LNCAP (cell line): ENCODE results near the gene TCIRG1.

Source experiments
- TF ChIP-seq, protein P1 (sequence below): fragments of 450-650 bp; IDR thresholded peaks from 2 replicates; pipeline ENCODE4 v1.5.1; 2017; ENCODE audit warnings: mild to moderate bottlenecking

The TCIRG1 gene

DNA sequence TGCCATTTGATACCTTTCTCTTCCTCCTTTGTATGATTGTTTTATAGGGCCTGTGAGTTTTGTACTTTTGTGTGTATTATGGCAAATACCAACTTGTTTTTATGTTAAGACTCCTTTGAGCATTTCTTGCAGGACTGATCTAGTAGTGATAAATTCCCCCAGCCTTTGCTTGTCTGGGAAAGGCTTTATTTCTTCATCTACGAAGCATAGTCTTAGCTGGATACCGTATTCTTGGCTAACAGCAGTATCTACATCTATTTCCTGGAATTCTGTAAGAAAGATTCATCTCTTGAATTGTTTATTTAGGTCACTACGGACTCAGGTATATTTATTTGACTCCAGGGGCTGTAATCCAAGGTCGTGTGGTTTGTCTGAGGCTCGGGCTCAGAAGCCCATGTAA is 14.3 kb upstream of the TCIRG1 start:
- TF ChIP-seq, protein P1, sequence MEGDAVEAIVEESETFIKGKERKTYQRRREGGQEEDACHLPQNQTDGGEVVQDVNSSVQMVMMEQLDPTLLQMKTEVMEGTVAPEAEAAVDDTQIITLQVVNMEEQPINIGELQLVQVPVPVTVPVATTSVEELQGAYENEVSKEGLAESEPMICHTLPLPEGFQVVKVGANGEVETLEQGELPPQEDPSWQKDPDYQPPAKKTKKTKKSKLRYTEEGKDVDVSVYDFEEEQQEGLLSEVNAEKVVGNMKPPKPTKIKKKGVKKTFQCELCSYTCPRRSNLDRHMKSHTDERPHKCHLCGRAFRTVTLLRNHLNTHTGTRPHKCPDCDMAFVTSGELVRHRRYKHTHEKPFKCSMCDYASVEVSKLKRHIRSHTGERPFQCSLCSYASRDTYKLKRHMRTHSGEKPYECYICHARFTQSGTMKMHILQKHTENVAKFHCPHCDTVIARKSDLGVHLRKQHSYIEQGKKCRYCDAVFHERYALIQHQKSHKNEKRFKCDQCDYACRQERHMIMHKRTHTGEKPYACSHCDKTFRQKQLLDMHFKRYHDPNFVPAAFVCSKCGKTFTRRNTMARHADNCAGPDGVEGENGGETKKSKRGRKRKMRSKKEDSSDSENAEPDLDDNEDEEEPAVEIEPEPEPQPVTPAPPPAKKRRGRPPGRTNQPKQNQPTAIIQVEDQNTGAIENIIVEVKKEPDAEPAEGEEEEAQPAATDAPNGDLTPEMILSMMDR = no peak

GRCh38 chr11:68025047-68025446 is 13.8 kb upstream of the TCIRG1 start:
- TF ChIP-seq, protein P1 = no peak

GRCh38 chr11:68026391-68027105 is 12.3 kb upstream of the TCIRG1 start:
- TF ChIP-seq, protein P1 = no peak

DNA sequence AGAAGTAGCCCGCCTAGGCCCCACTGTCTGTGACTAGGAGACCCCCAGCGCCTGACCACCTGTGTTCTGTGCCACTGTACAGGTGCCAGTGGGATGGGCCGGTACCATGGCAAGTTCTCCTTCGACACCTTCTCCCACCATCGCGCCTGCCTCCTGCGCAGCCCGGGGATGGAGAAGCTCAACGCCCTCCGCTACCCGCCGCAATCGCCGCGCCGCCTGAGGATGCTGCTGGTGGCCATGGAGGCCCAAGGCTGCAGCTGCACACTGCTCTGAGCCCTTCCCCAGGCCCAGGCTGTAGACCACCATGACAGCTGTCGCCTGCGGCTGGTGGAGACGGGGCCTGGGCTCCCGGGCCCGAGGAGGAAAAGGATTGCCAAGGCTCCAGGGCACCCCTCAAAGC is 11.2 kb upstream of the TCIRG1 start:
- TF ChIP-seq, protein P1 = no peak

GRCh38 chr11:68028802-68029545 is 9.9 kb upstream of the TCIRG1 start:
- TF ChIP-seq, protein P1 = no peak

- TF ChIP-seq, protein P1 = no peak
These were observed 8.3 kb upstream of the TCIRG1 start, which contains the start of gene NDUFS8 for GRCh38 chr11:68030318-68031143. Gene NDUFS8, plus strand, starts transcription at chr11:68030681. Its CDS starts 1,471 bp downstream, at chr11:68032152.

GRCh38 chr11:68031144-68031464 is 7.7 kb upstream of the TCIRG1 start:
- TF ChIP-seq, protein P1 = no peak
